Panc1 (cell line): ENCODE measurements around the gene MAP3K20.

ENCODE experiments used
- POLR2AphosphoS5 ChIP-seq: IDR thresholded peaks from 2 replicates; pipeline ENCODE4 v1.6.1; 2012; ENCODE audit warnings: mild to moderate bottlenecking, low read depth, low read length, moderate library complexity
- SIN3A ChIP-seq: IDR thresholded peaks from 2 replicates; pipeline ENCODE4 v1.6.1; 2012; ENCODE audit warnings: low read depth, mild to moderate bottlenecking, low read length, moderate library complexity, borderline replicate concordance; ENCODE audit not compliant: insufficient read depth
- TCF7L2 ChIP-seq: IDR thresholded peaks from 2 replicates; pipeline ENCODE4 v1.6.1; 2011; ENCODE audit warnings: mild to moderate bottlenecking, low read depth, low read length, inconsistent platforms
- TF ChIP-seq, protein P1 (sequence below): fragments of 450-650 bp; IDR thresholded peaks from 2 replicates; pipeline ENCODE4 v1.5.1; 2017; ENCODE audit warnings: mild to moderate bottlenecking
- TF ChIP-seq, protein P2 (sequence below), 2 experiments: IDR thresholded peaks; 2 replicates each; pipeline ENCODE4 v1.6.1; 2011 to 2012; ENCODE audit warnings: low read depth in 2 of 2, control low read depth in 1 of 2, low read length in 1 of 2, mild to moderate bottlenecking in 1 of 2, moderate library complexity in 1 of 2; ENCODE audit not compliant: insufficient read depth in 1 of 2

- TF ChIP-seq POLR2AphosphoS5 (no peak), TCF7L2 (no peak), SIN3A (no peak)
- TF ChIP-seq, protein P1, sequence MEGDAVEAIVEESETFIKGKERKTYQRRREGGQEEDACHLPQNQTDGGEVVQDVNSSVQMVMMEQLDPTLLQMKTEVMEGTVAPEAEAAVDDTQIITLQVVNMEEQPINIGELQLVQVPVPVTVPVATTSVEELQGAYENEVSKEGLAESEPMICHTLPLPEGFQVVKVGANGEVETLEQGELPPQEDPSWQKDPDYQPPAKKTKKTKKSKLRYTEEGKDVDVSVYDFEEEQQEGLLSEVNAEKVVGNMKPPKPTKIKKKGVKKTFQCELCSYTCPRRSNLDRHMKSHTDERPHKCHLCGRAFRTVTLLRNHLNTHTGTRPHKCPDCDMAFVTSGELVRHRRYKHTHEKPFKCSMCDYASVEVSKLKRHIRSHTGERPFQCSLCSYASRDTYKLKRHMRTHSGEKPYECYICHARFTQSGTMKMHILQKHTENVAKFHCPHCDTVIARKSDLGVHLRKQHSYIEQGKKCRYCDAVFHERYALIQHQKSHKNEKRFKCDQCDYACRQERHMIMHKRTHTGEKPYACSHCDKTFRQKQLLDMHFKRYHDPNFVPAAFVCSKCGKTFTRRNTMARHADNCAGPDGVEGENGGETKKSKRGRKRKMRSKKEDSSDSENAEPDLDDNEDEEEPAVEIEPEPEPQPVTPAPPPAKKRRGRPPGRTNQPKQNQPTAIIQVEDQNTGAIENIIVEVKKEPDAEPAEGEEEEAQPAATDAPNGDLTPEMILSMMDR: no peak
- TF ChIP-seq, protein P2, sequence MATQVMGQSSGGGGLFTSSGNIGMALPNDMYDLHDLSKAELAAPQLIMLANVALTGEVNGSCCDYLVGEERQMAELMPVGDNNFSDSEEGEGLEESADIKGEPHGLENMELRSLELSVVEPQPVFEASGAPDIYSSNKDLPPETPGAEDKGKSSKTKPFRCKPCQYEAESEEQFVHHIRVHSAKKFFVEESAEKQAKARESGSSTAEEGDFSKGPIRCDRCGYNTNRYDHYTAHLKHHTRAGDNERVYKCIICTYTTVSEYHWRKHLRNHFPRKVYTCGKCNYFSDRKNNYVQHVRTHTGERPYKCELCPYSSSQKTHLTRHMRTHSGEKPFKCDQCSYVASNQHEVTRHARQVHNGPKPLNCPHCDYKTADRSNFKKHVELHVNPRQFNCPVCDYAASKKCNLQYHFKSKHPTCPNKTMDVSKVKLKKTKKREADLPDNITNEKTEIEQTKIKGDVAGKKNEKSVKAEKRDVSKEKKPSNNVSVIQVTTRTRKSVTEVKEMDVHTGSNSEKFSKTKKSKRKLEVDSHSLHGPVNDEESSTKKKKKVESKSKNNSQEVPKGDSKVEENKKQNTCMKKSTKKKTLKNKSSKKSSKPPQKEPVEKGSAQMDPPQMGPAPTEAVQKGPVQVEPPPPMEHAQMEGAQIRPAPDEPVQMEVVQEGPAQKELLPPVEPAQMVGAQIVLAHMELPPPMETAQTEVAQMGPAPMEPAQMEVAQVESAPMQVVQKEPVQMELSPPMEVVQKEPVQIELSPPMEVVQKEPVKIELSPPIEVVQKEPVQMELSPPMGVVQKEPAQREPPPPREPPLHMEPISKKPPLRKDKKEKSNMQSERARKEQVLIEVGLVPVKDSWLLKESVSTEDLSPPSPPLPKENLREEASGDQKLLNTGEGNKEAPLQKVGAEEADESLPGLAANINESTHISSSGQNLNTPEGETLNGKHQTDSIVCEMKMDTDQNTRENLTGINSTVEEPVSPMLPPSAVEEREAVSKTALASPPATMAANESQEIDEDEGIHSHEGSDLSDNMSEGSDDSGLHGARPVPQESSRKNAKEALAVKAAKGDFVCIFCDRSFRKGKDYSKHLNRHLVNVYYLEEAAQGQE (IDR thresholded peaks at IDR 0.05; ENCODE audit: insufficient read depth in 1 of 2, low read depth in 2 of 2, low read length in 1 of 2): no peak
Observed at GRCh38 chr2:173087214-173087581, 11.6 kb downstream of the MAP3K20 start.
